GM12874 (cell line): ENCODE results near the gene ADAM19.

Experiments used
- TF ChIP-seq, protein P1 (sequence below): IDR thresholded peaks from 2 replicates; pipeline ENCODE4 v1.5.1; 2011; ENCODE audit warnings: low read depth, mild to moderate bottlenecking, control low read depth, low read length, moderate library complexity; ENCODE audit not compliant: insufficient read depth

ADAM19 gene

DNA sequence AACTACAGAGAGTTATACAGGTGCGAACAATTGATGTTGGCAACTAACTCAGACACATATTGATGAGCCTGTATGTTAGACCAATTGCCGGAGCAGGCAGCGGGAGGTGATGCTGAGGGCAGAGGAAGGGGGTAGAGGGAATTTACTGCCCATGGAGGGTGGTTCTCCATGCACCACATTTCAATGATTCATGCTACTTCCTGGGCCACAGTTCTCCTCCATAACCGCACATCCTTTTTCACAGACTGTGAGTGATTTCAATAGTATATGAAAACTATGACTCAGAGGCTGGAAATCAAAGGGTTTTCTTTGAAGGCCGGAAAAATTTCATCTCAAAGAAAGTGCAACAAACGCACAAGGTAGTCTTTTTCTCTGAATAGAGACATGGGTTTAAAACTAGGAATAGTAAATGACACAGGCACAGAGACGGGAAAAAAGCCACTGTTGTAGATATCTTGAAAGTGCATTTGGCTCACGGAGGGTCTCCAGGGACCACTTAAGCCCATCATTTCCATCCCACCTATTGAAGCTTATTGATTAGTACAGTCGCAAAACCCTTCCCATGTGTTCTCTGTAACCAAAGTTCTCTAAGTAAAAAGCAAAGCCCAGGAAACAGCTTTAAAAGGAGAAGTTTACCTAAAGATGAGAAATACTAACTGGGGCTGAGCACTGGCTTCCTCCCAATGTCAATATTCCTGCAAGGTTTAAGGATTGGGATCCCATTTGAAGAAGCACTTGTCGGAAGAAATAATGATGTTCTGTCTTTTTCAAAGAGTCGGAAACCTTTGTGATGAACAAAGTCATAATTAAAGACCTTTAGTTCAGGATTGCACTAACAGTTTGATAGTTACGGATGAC, 28.0 kb upstream of the ADAM19 start:
- TF ChIP-seq, protein P1, sequence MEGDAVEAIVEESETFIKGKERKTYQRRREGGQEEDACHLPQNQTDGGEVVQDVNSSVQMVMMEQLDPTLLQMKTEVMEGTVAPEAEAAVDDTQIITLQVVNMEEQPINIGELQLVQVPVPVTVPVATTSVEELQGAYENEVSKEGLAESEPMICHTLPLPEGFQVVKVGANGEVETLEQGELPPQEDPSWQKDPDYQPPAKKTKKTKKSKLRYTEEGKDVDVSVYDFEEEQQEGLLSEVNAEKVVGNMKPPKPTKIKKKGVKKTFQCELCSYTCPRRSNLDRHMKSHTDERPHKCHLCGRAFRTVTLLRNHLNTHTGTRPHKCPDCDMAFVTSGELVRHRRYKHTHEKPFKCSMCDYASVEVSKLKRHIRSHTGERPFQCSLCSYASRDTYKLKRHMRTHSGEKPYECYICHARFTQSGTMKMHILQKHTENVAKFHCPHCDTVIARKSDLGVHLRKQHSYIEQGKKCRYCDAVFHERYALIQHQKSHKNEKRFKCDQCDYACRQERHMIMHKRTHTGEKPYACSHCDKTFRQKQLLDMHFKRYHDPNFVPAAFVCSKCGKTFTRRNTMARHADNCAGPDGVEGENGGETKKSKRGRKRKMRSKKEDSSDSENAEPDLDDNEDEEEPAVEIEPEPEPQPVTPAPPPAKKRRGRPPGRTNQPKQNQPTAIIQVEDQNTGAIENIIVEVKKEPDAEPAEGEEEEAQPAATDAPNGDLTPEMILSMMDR = no peak

DNA sequence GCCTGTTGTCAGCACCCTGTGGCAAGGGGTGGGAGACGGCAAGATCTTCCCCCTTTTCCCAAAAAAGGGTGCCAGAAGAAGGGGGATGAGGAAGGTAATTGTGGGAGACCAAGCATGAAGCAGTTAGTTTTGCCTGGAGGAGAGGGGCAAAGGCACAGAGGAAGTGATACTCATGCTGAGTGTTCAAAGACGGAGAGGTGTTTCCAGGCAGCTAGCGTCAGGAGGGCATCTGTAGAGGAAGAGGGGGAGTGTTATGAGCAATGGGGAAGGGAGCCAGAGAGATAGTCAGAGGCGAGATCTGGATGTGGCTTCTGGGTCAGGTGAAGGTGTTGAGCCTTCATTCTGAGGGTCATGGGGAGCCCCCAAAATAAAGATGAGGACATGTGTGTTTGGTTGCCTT, 26.9 kb upstream of the ADAM19 start:
- TF ChIP-seq, protein P1 = no peak

DNA sequence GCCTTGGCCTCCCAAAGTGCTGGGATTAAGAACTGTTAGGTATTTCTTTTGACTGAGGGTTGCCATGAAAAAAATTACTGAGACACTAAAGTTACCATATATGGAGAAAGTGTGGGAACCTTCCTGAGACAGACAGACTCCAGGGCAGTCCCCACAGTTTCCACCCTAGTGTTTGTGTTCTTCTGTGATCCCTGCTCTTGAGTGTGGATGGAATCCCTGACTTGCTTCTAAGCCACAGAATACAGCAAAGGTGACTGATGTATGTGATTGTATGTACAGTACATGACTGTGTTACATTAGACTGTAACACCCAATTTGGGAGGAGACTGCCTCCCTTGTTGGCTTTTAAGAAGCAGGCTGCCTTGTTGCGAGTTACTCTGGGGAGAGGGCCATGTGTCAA, 24.7 kb upstream of the ADAM19 start:
- TF ChIP-seq, protein P1 = no peak

DNA sequence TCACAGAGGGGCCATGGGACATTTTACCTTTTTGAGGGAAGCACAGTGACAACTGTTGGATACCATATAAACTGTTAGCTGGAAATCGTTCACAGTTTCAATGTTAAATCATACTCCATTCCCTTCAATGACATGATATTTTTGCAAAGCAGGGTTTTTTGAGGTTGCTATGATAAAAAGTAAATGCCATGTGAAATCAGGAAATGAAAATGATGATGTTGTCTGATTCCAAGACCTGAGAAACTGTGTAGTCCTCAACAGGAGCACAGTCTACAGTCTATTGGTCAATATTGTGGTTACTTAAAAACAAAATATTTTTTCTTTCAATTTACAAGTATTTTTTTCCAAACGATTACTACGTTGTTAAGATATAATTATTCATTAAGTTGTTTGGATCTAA, 24.0 kb upstream of the ADAM19 start:
- TF ChIP-seq, protein P1 = no peak

DNA sequence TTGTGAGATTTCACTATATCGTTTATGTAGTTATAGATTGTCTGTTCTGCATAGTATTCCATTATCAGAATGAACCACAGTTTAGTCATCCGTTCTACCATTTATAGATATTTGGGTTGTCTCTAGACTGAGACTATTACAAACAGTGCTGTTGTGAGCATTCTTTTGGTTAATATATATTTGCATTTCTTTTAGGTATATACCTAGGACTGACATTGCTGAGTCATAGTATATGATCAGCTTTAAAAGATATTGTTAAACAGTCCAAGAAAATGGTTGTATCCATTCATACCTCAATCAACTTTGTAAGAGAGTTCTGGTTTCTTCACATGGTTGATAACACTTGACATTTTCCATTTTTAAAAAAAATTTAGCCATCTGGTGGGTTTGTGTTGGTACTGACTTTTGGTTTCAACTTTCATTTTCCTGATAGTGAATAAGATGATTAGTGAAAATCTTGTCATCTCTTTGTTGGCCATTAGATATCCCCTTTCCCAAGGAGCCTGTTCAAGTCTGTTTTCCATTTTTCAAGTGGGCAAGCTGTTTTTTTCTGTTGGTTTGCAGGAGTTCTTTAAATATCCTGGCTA, 22.9 kb upstream of the ADAM19 start:
- TF ChIP-seq, protein P1 = no peak

DNA sequence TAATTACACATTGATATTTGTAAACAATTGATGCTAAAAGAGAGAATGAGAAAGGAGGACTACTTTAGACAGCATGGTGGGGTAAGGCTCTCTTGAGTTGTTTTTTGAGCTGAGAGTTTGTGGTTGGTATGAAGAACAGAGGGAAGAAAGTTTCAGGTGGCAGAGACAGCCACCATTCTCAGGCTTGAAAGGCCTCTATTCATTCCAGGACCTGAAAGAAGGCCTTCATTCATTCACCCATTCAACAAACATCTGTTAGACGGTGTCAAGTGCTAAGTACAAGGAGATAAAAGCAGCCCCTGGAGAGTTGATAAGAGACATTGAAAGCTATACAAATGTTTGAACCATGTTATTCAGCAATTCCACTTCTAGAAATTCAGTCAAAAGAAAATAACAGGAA, 21.7 kb upstream of the ADAM19 start:
- TF ChIP-seq, protein P1 = no peak

DNA sequence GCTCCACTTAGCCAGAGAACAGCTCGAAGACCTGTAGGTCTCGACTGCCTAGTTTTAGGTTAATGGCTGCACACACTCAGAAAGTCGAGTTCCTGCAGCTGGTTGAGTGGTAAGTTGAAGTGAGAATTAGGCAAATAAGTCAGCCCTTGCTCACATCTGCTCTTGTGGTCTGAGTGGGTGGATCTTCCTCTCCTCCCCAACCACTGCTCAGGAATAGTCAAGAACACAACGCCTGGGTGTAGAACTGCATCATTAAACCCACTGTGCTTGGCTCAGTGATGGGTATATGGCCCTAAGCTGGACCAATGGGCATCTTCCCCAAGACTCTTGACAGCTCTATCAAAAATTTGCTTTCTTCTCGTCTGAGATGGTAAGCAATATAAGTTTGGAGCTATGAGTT, 20.9 kb upstream of the ADAM19 start:
- TF ChIP-seq, protein P1 = no peak
